ENCODE results near the gene FBXL2.

Gene FBXL2

DNA sequence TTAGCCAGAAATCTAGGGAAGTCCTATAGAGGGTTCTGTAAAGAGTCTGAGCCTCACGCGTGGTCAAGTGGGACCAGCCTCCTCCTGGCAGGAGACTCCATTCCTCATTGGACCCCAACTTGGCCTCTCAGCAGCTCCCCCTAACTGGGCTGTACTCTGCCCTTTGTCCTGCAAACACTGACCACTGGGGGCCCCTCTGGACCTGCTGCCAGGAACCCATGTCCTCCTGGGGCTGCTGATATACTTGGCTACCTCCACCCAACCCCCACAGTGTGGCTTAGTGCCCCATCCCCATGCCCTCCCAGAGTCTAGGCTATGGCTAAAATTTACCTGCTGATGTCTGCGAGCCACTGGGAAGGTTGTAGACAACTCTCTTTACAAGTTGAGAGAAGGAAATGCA, 100.2 kb downstream of the FBXL2 start:
- H3K56ac ChIP-seq (ENCODE audit: low read length) = no peak overlapping the region
- H3K27me3 ChIP-seq (ENCODE audit: insufficient read depth, low read length, poor library complexity) = no peaks in the 10 kb centered on the region
- no peak overlapping the region for H2AK5ac ChIP-seq (ENCODE audit: low read length)
- no peaks in the 10 kb centered on the region for H3K79me2 ChIP-seq (ENCODE audit: control insufficient read depth, insufficient read depth, low read length)
- no peak overlapping the region for H3K23ac ChIP-seq (ENCODE audit: low read length)
- no peak overlapping the region for H2BK5ac ChIP-seq (ENCODE audit: low read length)
- no peak overlapping the region for H3K18ac ChIP-seq (ENCODE audit: low read length)
- H3K79me1 ChIP-seq (ENCODE audit: low read length) = no peaks in the 10 kb centered on the region
- H3K9ac ChIP-seq (ENCODE audit: low read length) = no peak overlapping the region
- H3K27ac ChIP-seq (ENCODE audit: low read depth, low read length) = no peak overlapping the region
- no peak overlapping the region for H3K4me2 ChIP-seq (ENCODE audit: low read length)
- H3K4me3 ChIP-seq (ENCODE audit: low read length) = no peak overlapping the region
- no peaks in the 10 kb centered on the region for H3K36me3 ChIP-seq (ENCODE audit: control insufficient read depth, insufficient read depth, low read length)
- H3K4ac ChIP-seq (ENCODE audit: low read depth, low read length) = no peak overlapping the region
- H2BK15ac ChIP-seq (replicated peaks; ENCODE audit: low read depth) = no peak overlapping the region
- no peak overlapping the region for H2BK120ac ChIP-seq (ENCODE audit: low read depth, low read length)
- no peaks in the 10 kb centered on the region for H3K4me1 ChIP-seq (ENCODE audit: control insufficient read depth, low read depth, low read length)
- no CpG with 5 or more reads among the region's 3 CpGs for WGBS (ENCODE audit: extremely low coverage, insufficient coverage, low lambda C conversion rate)
- H4K8ac ChIP-seq (ENCODE audit: low read depth, low read length) = no peak overlapping the region
- DNase-seq = peak; percentile 11
- no peak overlapping the region for H4K5ac ChIP-seq (ENCODE audit: low read length)

DNA sequence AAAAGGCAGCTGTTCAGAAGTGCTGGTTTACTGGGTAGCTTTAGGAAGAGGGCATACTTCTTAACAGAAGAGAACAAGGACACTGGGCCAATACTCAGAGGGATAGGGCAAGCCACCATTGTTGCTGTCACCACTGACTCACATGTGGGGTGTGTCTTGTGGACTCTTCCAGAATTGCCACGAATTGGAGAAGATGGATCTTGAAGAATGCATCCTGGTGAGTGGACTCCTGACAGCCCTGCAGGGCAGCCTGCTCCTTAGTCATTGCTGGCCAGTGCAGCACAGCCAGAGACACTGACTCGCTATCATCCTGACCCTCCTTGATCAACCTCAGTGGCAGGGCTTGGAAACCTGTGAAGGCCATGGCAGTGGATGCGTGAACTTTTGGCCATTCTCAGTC, 100.7 kb downstream of the FBXL2 start:
- H3K79me1 ChIP-seq (ENCODE audit: low read length) = no peaks in the 10 kb centered on the region
- no peak overlapping the region for H2AK5ac ChIP-seq (ENCODE audit: low read length)
- no peaks in the 10 kb centered on the region for H3K4me1 ChIP-seq (ENCODE audit: control insufficient read depth, low read depth, low read length)
- no peak overlapping the region for H3K9ac ChIP-seq (ENCODE audit: low read length)
- no peak overlapping the region for H3K4me2 ChIP-seq (ENCODE audit: low read length)
- WGBS (ENCODE audit: extremely low coverage, insufficient coverage, low lambda C conversion rate) = no CpG with 5 or more reads among the region's 3 CpGs
- no peak overlapping the region for H2BK5ac ChIP-seq (ENCODE audit: low read length)
- no peak overlapping the region for H2BK120ac ChIP-seq (ENCODE audit: low read depth, low read length)
- no peaks in the 10 kb centered on the region for H3K36me3 ChIP-seq (ENCODE audit: control insufficient read depth, insufficient read depth, low read length)
- H3K56ac ChIP-seq (ENCODE audit: low read length) = no peak overlapping the region
- no peak overlapping the region for H3K27ac ChIP-seq (ENCODE audit: low read depth, low read length)
- peak; percentile 1 for DNase-seq
- no peak overlapping the region for H3K4me3 ChIP-seq (ENCODE audit: low read length)
- H3K27me3 ChIP-seq (ENCODE audit: insufficient read depth, low read length, poor library complexity) = no peaks in the 10 kb centered on the region
- no peak overlapping the region for H3K23ac ChIP-seq (ENCODE audit: low read length)
- H2BK15ac ChIP-seq (replicated peaks; ENCODE audit: low read depth) = no peak overlapping the region
- H4K5ac ChIP-seq (ENCODE audit: low read length) = no peak overlapping the region
- no peak overlapping the region for H3K18ac ChIP-seq (ENCODE audit: low read length)
- H3K79me2 ChIP-seq (ENCODE audit: control insufficient read depth, insufficient read depth, low read length) = no peaks in the 10 kb centered on the region
- no peak overlapping the region for H4K8ac ChIP-seq (ENCODE audit: low read depth, low read length)
- H3K4ac ChIP-seq (ENCODE audit: low read depth, low read length) = no peak overlapping the region

DNA sequence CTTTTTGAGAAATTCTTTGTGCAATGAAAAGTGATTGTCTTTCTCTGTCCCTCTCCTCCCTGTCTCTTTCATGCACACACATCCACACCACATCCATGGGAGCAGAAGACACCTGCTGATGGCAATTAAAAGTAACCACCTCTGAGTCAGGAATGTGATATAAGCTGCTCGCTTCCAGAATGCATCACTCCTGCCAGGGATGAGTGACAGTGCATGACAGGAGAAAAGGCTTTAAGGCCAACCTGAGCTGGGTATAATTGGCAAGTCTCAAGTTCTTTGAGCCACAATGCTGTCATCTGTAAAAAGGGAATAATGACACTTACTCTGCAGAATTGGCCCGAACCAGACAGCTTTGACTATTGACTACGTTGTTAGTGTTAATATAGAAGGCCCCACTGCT, 103.4 kb downstream of the FBXL2 start:
- Histone ChIP-seq H4K8ac (ENCODE audit: low read depth, low read length) (no peak overlapping the region), H3K18ac (ENCODE audit: low read length) (no peak overlapping the region), H3K4me2 (ENCODE audit: low read length) (no peak overlapping the region), H3K36me3 (ENCODE audit: control insufficient read depth, insufficient read depth, low read length) (peaks cover 1% of the 10 kb centered on the region), H2AK5ac (ENCODE audit: low read length) (no peak overlapping the region), H3K4ac (ENCODE audit: low read depth, low read length) (no peak overlapping the region), H3K27me3 (ENCODE audit: insufficient read depth, low read length, poor library complexity) (no peaks in the 10 kb centered on the region), H2BK120ac (ENCODE audit: low read depth, low read length) (no peak overlapping the region), H4K5ac (ENCODE audit: low read length) (no peak overlapping the region), H3K4me3 (ENCODE audit: low read length) (no peak overlapping the region), H2BK15ac (replicated peaks; ENCODE audit: low read depth) (no peak overlapping the region), H3K9ac (ENCODE audit: low read length) (no peak overlapping the region), H3K56ac (ENCODE audit: low read length) (no peak overlapping the region), H3K27ac (ENCODE audit: low read depth, low read length) (no peak overlapping the region), H3K23ac (ENCODE audit: low read length) (no peak overlapping the region), H3K4me1 (ENCODE audit: control insufficient read depth, low read depth, low read length) (no peaks in the 10 kb centered on the region), H3K79me2 (ENCODE audit: control insufficient read depth, insufficient read depth, low read length) (no peaks in the 10 kb centered on the region), H3K79me1 (ENCODE audit: low read length) (no peaks in the 10 kb centered on the region), H2BK5ac (ENCODE audit: low read length) (no peak overlapping the region)
- no CpG with 5 or more reads among the region's 3 CpGs for WGBS (ENCODE audit: extremely low coverage, insufficient coverage, low lambda C conversion rate)
- no peak for DNase-seq

DNA sequence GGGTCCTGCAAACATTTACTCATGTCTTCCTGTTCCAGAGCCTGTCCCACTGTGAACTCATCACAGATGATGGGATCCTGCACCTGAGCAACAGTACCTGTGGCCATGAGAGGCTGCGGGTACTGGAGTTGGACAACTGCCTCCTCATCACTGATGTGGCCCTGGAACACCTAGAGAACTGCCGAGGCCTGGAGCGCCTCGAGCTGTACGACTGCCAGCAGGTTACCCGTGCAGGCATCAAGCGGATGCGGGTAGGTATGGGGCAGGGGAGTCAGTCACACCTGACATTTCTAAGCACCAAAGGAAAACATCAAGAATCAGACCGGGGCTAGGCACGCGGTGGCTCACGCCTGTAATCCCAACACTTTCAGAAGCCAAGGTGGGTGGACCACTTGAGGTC, 106.7 kb downstream of the FBXL2 start:
- Histone ChIP-seq H2BK5ac (ENCODE audit: low read length) (no peak overlapping the region), H2BK120ac (ENCODE audit: low read depth, low read length) (no peak overlapping the region), H3K4me3 (ENCODE audit: low read length) (no peak overlapping the region), H3K79me2 (ENCODE audit: control insufficient read depth, insufficient read depth, low read length) (no peaks in the 10 kb centered on the region), H4K8ac (ENCODE audit: low read depth, low read length) (no peak overlapping the region), H3K27ac (ENCODE audit: low read depth, low read length) (no peak overlapping the region), H3K23ac (ENCODE audit: low read length) (no peak overlapping the region), H3K9ac (ENCODE audit: low read length) (no peak overlapping the region), H3K4me2 (ENCODE audit: low read length) (no peak overlapping the region), H3K79me1 (ENCODE audit: low read length) (no peaks in the 10 kb centered on the region), H2BK15ac (replicated peaks; ENCODE audit: low read depth) (no peak overlapping the region), H3K27me3 (ENCODE audit: insufficient read depth, low read length, poor library complexity) (no peaks in the 10 kb centered on the region), H3K36me3 (ENCODE audit: control insufficient read depth, insufficient read depth, low read length) (peaks cover 1% of the 10 kb centered on the region), H3K56ac (ENCODE audit: low read length) (no peak overlapping the region), H3K18ac (ENCODE audit: low read length) (no peak overlapping the region), H3K4me1 (ENCODE audit: control insufficient read depth, low read depth, low read length) (no peaks in the 10 kb centered on the region), H4K5ac (ENCODE audit: low read length) (no peak overlapping the region), H3K4ac (ENCODE audit: low read depth, low read length) (no peak overlapping the region), H2AK5ac (ENCODE audit: low read length) (no peak overlapping the region)
- DNase-seq = no peak
- WGBS (ENCODE audit: extremely low coverage, insufficient coverage, low lambda C conversion rate) = no CpG with 5 or more reads among the region's 12 CpGs

DNA sequence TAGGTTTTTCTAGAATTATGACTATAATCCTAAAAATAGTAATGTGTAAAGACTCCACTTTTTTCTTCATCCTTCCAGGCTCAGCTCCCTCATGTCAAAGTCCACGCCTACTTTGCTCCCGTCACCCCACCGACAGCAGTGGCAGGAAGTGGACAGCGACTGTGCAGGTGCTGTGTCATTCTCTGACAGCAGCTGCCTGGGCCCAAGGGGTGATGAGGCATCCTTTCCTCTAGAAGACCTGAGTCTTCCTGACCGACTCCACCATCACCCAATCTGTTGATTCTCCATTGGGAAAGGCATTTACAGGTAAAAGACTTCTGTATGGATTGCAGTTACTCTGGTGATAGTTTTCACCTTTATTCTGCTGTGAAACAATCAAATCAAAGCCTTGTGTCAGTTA, 108.2 kb downstream of the FBXL2 start:
- H2BK15ac ChIP-seq (replicated peaks; ENCODE audit: low read depth) = no peak overlapping the region
- H3K36me3 ChIP-seq (ENCODE audit: control insufficient read depth, insufficient read depth, low read length) = peaks cover 1% of the 10 kb centered on the region

DNA sequence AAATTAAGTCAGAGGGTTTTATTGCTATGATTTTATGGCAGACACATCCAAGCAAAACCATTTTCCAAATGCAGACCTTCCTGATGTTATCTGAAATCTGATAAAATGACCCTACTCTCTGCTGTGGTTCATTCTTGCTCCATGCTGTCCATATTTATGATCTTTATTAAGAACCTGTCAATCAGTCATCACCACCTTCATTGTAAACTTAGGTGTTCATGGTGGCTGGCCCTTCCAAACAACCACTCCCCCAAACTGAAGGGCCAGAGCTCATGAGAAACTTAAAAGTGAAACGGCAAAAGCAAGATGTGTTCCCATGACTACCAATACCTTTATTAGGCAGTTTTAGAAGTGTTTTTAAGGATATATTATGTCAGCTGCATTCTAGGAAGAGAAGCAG, 109.4 kb downstream of the FBXL2 start:
- DNase-seq = no peak
- H3K79me2 ChIP-seq (ENCODE audit: control insufficient read depth, insufficient read depth, low read length) = no peaks in the 10 kb centered on the region
- H3K9ac ChIP-seq (ENCODE audit: low read length) = no peak overlapping the region
- no CpG with 5 or more reads among the region's 1 CpG for WGBS (ENCODE audit: extremely low coverage, insufficient coverage, low lambda C conversion rate)
- H3K79me1 ChIP-seq (ENCODE audit: low read length) = no peaks in the 10 kb centered on the region
- no peak overlapping the region for H2BK120ac ChIP-seq (ENCODE audit: low read depth, low read length)
- no peak overlapping the region for H2BK15ac ChIP-seq (replicated peaks; ENCODE audit: low read depth)
- H4K5ac ChIP-seq (ENCODE audit: low read length) = no peak overlapping the region
- H3K23ac ChIP-seq (ENCODE audit: low read length) = no peak overlapping the region
- no peak overlapping the region for H3K4me3 ChIP-seq (ENCODE audit: low read length)
- H3K4ac ChIP-seq (ENCODE audit: low read depth, low read length) = no peak overlapping the region
- H3K36me3 ChIP-seq (ENCODE audit: control insufficient read depth, insufficient read depth, low read length) = peaks cover 1% of the 10 kb centered on the region
- H2AK5ac ChIP-seq (ENCODE audit: low read length) = no peak overlapping the region
- H3K4me1 ChIP-seq (ENCODE audit: control insufficient read depth, low read depth, low read length) = no peaks in the 10 kb centered on the region
- H3K27me3 ChIP-seq (ENCODE audit: insufficient read depth, low read length, poor library complexity) = no peaks in the 10 kb centered on the region
- H3K27ac ChIP-seq (ENCODE audit: low read depth, low read length) = no peak overlapping the region
- H3K56ac ChIP-seq (ENCODE audit: low read length) = no peak overlapping the region
- no peak overlapping the region for H2BK5ac ChIP-seq (ENCODE audit: low read length)
- H3K18ac ChIP-seq (ENCODE audit: low read length) = no peak overlapping the region
- H3K4me2 ChIP-seq (ENCODE audit: low read length) = no peak overlapping the region
- no peak overlapping the region for H4K8ac ChIP-seq (ENCODE audit: low read depth, low read length)

More for the DNA sequence above, 108.2 kb downstream of the FBXL2 start:
- H3K4me1 ChIP-seq (ENCODE audit: control insufficient read depth, low read depth, low read length) = no peaks in the 10 kb centered on the region
- H3K56ac ChIP-seq (ENCODE audit: low read length) = no peak overlapping the region
- H3K27me3 ChIP-seq (ENCODE audit: insufficient read depth, low read length, poor library complexity) = no peaks in the 10 kb centered on the region
- H3K4ac ChIP-seq (ENCODE audit: low read depth, low read length) = no peak overlapping the region
- no peak overlapping the region for H4K5ac ChIP-seq (ENCODE audit: low read length)
- no peaks in the 10 kb centered on the region for H3K79me1 ChIP-seq (ENCODE audit: low read length)
- H2AK5ac ChIP-seq (ENCODE audit: low read length) = no peak overlapping the region
- no peak overlapping the region for H3K27ac ChIP-seq (ENCODE audit: low read depth, low read length)
- no peak overlapping the region for H3K18ac ChIP-seq (ENCODE audit: low read length)
- H3K79me2 ChIP-seq (ENCODE audit: control insufficient read depth, insufficient read depth, low read length) = no peaks in the 10 kb centered on the region
- no CpG with 5 or more reads among the region's 5 CpGs for WGBS (ENCODE audit: extremely low coverage, insufficient coverage, low lambda C conversion rate)
- peak; percentile 2 for DNase-seq
- no peak overlapping the region for H2BK5ac ChIP-seq (ENCODE audit: low read length)
- no peak overlapping the region for H2BK120ac ChIP-seq (ENCODE audit: low read depth, low read length)
- H3K9ac ChIP-seq (ENCODE audit: low read length) = no peak overlapping the region
- H4K8ac ChIP-seq (ENCODE audit: low read depth, low read length) = no peak overlapping the region
- no peak overlapping the region for H3K23ac ChIP-seq (ENCODE audit: low read length)
- no peak overlapping the region for H3K4me3 ChIP-seq (ENCODE audit: low read length)
- no peak overlapping the region for H3K4me2 ChIP-seq (ENCODE audit: low read length)
